GM18511 (cell line): ENCODE results near the gene SALL3.

Experiments used
- ATAC-seq: cut with Tn5 transposase; IDR thresholded peaks from one replicate; pipeline ENCODE4 v1.9.1; 2021; ENCODE audit warnings: mild to moderate bottlenecking, moderate library complexity; ENCODE audit not compliant: unreplicated experiment

Gene SALL3

GRCh38 chr18:78979056-78979729 lies 425 bp upstream of the SALL3 start:
- ATAC-seq, result no peak

DNA sequence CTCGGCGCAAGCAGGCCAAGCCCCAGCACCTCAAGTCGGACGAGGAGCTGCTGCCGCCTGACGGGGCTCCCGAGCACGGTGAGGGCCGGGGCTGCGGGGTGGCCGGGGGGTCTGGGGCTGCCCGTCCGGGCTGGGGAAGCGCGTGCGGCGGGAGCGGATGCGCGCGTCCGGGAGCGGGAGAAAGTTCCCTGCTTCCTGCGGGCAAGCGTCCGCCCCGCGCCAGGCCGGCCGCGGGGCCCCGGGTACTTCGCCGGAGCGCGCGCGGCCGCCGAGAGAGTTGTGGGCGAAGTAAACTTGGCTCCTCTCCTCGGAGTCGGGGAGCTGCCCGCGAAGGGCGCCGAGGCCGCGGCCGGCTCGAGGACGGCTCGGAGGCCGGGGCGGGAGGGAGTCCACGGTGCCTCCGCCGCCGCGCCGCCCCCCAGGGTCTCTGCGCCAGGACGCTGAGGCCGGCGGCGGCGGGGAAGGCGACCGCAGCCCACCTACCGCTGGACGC lies 707 bp downstream of the SALL3 start:
- no peak for ATAC-seq

- no peak for ATAC-seq
Observed at GRCh38 chr18:78980777-78981380, 1.3 kb downstream of the SALL3 start.

- ATAC-seq, result no peak
Observed at GRCh38 chr18:78981394-78981831, 1.8 kb downstream of the SALL3 start.

DNA sequence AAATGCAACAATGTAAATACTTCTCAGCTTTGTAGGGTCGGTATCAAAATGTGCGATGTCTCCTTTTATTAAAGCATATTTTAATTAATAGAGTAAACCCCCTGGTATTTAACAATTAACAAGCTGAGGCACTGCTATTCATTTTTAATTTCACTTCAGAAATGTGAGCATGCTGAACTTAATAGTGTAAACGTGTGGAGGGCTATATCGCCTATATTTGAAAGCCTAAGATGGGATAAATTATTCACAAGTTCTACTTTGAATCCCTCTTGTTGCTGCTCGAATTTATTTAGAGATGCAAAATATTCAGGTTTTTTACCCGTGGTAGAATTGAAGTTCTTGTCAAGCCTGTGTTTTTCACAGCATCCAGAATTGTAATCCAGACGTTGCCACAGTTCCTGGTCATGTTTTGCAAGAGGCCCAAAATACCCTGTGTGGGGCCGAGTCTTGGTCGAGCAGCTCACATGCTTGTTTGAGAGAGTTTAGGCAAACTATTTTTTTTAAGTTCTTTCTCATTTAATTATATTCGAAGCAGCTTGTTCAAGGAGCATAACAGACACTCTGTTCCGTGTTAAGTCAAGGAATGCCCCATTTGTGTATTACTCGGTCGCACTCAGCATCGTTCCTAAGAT lies 2.5 kb downstream of the SALL3 start:
- no peak for ATAC-seq

DNA sequence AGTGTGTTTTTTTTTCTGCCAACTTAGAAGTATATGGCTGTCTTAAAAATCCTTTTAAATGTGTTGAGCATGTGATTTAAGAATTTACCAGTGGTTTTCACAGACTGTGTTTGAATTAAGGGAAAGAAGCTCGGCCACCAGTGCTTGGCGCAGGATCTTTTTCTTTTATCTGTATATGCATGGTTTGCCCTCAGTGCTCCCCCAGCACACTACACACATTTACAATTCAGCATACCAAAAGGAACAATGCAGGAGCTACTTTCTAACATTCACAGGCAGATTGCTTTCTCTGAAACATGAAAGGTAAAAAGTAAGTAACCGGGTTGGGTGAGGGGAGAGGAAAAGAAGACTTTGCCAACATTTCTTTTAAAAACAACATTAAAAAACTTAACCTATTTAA lies 3.9 kb downstream of the SALL3 start:
- ATAC-seq, result no peak

GRCh38 chr18:78984941-78985784 lies 5.5 kb downstream of the SALL3 start:
- ATAC-seq, result peak; percentile 85

DNA sequence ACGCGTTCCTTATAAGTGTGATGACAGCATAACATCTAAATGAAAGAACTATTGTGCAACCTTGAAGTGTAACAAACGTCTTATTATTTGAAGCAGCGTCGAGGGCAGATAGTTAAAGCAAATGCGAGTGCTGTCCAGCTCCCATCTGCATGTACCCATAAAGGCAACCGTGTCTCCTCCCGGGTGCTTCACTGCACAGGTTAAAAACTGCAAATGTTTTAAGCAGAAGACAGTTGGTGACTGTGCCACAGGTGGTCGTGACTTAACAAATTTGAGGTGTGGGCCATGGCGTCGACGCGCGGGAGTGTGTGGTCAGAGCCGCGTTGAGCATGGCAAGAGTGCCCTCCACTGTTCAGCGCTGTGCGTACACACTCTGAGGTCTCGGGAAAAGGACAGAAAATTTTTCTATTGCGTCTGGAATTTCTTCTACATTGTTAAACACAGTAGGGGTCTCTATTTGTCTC lies 6.4 kb downstream of the SALL3 start:
- no peak for ATAC-seq

DNA sequence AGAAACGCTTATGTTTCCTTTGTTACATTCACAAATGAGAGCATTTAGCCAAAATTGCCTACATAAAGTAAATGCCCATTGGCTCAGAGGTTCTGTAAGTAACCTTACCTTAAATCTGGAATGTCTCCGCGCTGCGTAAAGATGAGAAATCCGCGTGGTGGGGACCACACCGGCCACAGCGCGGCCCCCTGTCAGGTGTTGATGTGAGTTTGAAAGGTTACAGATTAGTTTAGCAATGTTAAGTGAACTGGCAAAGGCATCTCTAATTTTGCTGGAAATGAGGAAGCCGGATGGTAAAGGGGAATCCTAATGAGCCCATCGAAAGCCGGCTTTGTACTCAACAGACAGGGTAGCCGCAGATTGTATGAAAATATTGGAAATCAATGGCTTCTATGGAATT lies 11.8 kb downstream of the SALL3 start:
- no peak for ATAC-seq

GRCh38 chr18:78992041-78993011 lies 12.7 kb downstream of the SALL3 start:
- ATAC-seq, result no peak

GRCh38 chr18:78993014-78993926 lies 13.7 kb downstream of the SALL3 start:
- ATAC-seq, result no peak

DNA sequence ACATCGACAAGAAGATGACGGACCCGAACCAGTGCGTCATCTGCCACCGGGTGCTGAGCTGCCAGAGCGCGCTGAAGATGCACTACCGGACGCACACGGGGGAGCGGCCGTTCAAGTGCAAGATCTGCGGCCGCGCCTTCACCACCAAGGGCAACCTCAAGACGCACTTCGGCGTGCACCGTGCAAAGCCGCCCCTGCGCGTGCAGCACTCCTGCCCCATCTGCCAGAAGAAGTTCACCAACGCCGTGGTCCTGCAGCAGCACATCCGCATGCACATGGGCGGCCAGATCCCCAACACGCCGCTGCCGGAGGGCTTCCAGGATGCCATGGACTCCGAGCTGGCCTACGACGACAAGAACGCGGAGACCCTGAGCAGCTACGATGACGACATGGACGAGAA lies 14.4 kb downstream of the SALL3 start:
- no peak for ATAC-seq

- ATAC-seq, result no peak
Observed at GRCh38 chr18:78994531-78994930, 14.9 kb downstream of the SALL3 start.

- no peak for ATAC-seq
Observed at GRCh38 chr18:78994977-78995582, 15.5 kb downstream of the SALL3 start.

GRCh38 chr18:78995740-78996395 lies 16.2 kb downstream of the SALL3 start:
- no peak for ATAC-seq

DNA sequence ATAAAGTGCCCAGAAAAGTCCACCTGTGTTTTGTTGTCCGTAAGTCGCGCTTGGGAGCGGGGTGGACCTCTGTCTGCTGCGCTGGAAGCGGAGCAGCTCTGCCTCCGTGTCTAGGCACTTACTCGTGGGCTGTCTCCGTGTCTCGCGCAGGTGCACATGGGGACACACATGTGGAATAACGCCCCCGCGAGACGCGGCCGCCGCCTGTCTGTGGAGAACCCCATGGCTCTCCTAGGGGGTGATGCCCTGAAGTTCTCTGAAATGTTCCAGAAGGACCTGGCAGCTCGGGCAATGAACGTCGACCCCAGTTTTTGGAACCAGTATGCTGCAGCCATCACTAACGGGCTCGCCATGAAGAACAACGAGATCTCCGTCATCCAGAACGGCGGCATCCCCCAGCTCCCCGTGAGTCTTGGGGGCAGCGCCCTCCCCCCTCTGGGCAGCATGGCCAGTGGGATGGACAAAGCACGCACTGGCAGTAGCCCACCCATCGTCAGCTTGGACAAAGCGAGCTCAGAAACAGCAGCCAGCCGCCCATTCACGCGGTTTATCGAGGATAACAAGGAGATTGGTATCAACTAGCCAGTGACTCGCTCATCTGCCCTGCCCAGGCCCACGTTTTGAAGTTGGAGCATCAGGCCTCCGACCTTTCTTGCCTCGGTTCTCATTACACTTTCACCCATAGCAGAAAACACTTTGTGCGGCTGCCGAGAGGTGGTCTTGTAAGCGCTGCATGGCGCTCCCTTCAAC lies 17.3 kb downstream of the SALL3 start:
- no peak for ATAC-seq

GRCh38 chr18:78998371-78999071 lies 18.9 kb downstream of the SALL3 start:
- no peak for ATAC-seq
